ENCODE data around the gene STMN3. TPM values are rescaled to one million over a fixed set of nuclear protein-coding genes. Genes with fewer than 3 reads are reported as not detected.

Gene STMN3
- total RNA-seq, 2 donors from 2014 or later, result 2.5 to 5.3 TPM

GRCh38 chr20:63659370-63659769 is 6.1 kb upstream of the STMN3 start:
- peak overlapping the region; percentile 59 for H3K27ac ChIP-seq
- no peaks in the 10 kb centered on the region for H3K9me3 ChIP-seq
- H3K9ac ChIP-seq (ENCODE audit: low read depth in 2 of 2, low read length in 2 of 2), result peak overlapping the region in 1 of 2 donors; percentile 88

DNA sequence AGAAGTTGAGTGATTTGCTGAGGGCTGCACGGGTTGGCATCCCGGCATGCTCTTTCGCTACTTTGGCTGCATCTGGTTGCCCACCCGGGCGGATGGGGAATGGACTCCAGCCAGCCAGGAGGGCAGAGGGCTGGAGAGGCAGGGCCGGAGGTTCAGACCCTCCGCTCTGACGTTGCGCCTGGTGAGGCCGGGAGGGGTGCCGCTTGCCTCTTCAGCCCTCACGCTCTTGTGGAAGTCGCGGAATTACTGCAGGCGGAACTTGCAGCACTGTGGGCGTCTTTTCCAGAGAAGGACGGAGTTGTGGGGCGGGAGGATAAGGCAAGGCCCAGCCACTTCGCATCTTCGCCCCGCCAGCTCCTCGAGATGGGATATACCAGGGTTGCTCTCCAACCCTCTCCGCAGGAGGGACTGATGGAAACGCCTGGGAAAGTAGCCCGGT is 5.5 kb upstream of the STMN3 start:
- DNase-seq, result no peak

More at GRCh38 chr20:63659370-63659769, 6.1 kb upstream of the STMN3 start:
- TF ChIP-seq CTCF (IDR thresholded peaks at IDR 0.05), result no peak
- intact Hi-C loops (cut with DNase I), result no loop called here
- H3K4me1 ChIP-seq, result peaks cover 9% of the 10 kb centered on the region
- DNase-seq, result no peak
- H3K27me3 ChIP-seq, result no peaks in the 10 kb centered on the region
- peak overlapping the region; percentile 69 for H3K4me3 ChIP-seq
- no peaks in the 10 kb centered on the region for H3K36me3 ChIP-seq

DNA sequence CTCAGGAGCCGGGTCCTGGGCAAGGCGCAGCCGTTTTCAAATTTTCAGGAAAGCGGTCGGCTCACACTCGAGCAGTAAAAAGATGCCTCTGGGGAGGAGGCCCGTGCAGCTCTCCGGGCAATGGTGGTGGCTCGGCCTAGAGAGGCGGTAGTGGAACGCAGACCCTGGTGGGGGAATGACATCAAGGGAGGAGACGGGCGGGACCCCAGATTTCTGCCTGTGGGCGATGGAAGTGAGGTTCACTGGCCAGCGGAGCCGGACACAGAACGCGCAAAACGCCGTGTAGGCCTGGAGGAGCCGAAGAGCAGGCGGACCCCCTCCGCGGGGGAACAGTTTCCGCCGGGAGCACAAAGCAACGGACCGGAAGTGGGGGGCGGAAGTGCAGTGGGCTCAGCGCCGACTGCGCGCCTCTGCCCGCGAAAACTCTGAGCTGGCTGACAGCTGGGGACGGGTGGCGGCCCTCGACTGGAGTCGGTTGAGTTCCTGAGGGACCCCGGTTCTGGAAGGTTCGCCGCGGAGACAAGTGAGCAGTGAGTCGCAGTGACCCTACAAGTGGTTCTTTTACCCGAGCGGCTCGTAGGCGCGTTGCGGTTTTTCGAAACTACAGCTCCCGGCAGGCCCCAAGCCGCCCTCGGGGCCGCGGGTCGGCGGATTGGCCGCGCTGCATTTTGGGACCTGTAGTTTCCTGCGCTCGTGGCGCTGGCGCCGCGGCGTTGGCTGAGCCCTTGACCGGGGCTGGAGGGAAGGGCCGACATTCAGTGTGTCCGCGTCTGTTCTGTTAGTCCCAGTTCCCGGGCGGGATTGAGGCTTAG is 4.9 kb upstream of the STMN3 start, which contains the start of gene RTEL1:
RTEL1 (plus strand) TSS at position 376 of the 812 bp plus-strand sequence. CDS start 1,091 bp downstream, outside the sequence.
- H3K4me1 ChIP-seq, result peaks cover 9% of the 10 kb centered on the region
- no peaks in the 10 kb centered on the region for H3K9me3 ChIP-seq
- no peaks in the 10 kb centered on the region for H3K27me3 ChIP-seq
- no peak for TF ChIP-seq CTCF (IDR thresholded peaks at IDR 0.05)
- peak; percentile 93 for DNase-seq
- no peaks in the 10 kb centered on the region for H3K36me3 ChIP-seq
- intact Hi-C loops (cut with DNase I), result no loop called here
- H3K4me3 ChIP-seq, result peak within 1 kb of the TSS; percentile 69
- H3K27ac ChIP-seq, result peak within 1 kb of the TSS; percentile 59
- H3K9ac ChIP-seq (ENCODE audit: low read depth in 2 of 2, low read length in 2 of 2), result peak within 1 kb of the TSS; percentile 72 to 88

More for the DNA sequence above, 5.5 kb upstream of the STMN3 start:
- peak overlapping the region; percentile 59 for H3K27ac ChIP-seq
- no peaks in the 10 kb centered on the region for H3K36me3 ChIP-seq
- no peak for TF ChIP-seq CTCF (IDR thresholded peaks at IDR 0.05)
- H3K4me1 ChIP-seq, result peaks cover 9% of the 10 kb centered on the region
- peak overlapping the region; percentile 63 to 88 for H3K9ac ChIP-seq (ENCODE audit: low read depth in 2 of 2, low read length in 2 of 2)
- intact Hi-C loops (cut with DNase I), result no loop called here
- no peaks in the 10 kb centered on the region for H3K9me3 ChIP-seq
- no peaks in the 10 kb centered on the region for H3K27me3 ChIP-seq
- peak overlapping the region; percentile 69 for H3K4me3 ChIP-seq

DNA sequence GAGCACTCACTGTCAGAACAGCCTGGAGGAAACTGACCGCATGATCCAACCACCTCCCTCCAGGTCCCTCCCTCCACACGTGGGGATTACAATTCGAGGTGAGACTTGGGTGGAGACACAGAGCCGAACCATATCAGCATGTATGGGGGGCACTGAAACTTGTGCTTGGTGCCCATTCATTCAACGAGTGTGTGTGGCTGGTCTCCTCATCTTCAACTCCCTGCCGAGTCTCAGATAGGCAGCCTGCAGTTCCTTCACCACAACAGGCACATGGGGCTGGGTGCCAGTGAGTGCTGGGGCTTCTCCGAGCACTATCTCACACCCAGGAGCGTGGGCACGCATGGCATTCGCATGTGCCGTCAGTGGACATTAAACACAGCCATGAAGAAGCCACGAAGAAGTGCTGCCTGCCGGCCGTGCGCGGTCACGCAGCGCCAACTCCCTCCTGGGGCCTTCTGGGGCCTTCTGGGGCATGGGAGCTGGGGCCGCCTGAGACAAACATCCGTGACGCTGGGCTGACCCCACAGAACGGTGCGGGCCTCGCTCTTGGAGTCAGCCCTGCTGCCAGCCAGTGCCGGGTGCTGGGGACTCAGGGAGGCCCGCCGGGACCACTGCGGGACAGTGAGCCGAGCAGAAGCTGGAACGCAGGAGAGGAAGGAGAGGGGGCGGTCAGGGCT is 4.2 kb upstream of the STMN3 start:
- H3K27me3 ChIP-seq, result peaks cover 5% of the 10 kb centered on the region
- no peaks in the 10 kb centered on the region for H3K36me3 ChIP-seq
- peak overlapping the region; percentile 69 for H3K4me3 ChIP-seq
- peak overlapping the region in 1 of 2 donors; percentile 72 for H3K9ac ChIP-seq (ENCODE audit: low read depth in 2 of 2, low read length in 2 of 2)
- DNase-seq, result no peak
- H3K27ac ChIP-seq, result peak overlapping the region; percentile 59
- no peak for TF ChIP-seq CTCF (IDR thresholded peaks at IDR 0.05)
- H3K4me1 ChIP-seq, result peaks cover 9% of the 10 kb centered on the region
- intact Hi-C loops (cut with DNase I), result no loop called here
- no peaks in the 10 kb centered on the region for H3K9me3 ChIP-seq

GRCh38 chr20:63656451-63656850 is 3.2 kb upstream of the STMN3 start:
- no peak overlapping the region for H3K4me3 ChIP-seq
- no peak for DNase-seq
- H3K4me1 ChIP-seq, result peaks cover 9% of the 10 kb centered on the region
- H3K36me3 ChIP-seq, result no peaks in the 10 kb centered on the region
- H3K27me3 ChIP-seq, result peaks cover 14% of the 10 kb centered on the region
- no peak overlapping the region for H3K27ac ChIP-seq
- TF ChIP-seq CTCF (IDR thresholded peaks at IDR 0.05), result no peak
- intact Hi-C loops (cut with DNase I), result no loop called here
- H3K9ac ChIP-seq (ENCODE audit: low read depth in 2 of 2, low read length in 2 of 2), result no peak overlapping the region
- H3K9me3 ChIP-seq, result no peaks in the 10 kb centered on the region
